Peyer's patch (tissue), 4 donors: ENCODE data around the gene SHISA9. TPM values are rescaled to one million over a fixed set of nuclear protein-coding genes. Genes with fewer than 3 reads are reported as not detected.

Experiments
- DNase-seq, 3 donors: peaks; one replicate each; pipeline ENCODE4 v3.0.0-alpha.2; 2017 to 2019
- H3K27ac ChIP-seq, 4 donors: fragments of 200-600 bp; sonication (generic); one replicate each; pipeline ENCODE4 v1.5.1; 2016 to 2019
- H3K27me3 ChIP-seq, 2 donors: fragments of 200-600 bp; sonication (generic); one replicate each; pipeline ENCODE4 v1.5.1; 2019
- H3K36me3 ChIP-seq, 3 donors: fragments of 200-600 bp; sonication (generic); one replicate each; pipeline ENCODE4 v1.5.1; 2016 to 2019
- H3K4me1 ChIP-seq, 4 donors: fragments of 200-600 bp; sonication (generic); one replicate each; pipeline ENCODE4 v1.5.1; 2016 to 2019
- H3K4me3 ChIP-seq, 4 donors: fragments of 200-600 bp; sonication (generic); 1 replicate in 3 of 4; 2 replicates in 1 of 4; pipeline ENCODE4 v1.5.1; 2016 to 2019; ENCODE audit warnings: mild to moderate bottlenecking in 1 of 4
- H3K9me3 ChIP-seq, 4 donors: fragments of 200-600 bp; sonication (generic); one replicate each; pipeline ENCODE4 v1.5.1; 2016 to 2019; ENCODE audit warnings: mild to moderate bottlenecking in 1 of 4
- POLR2A ChIP-seq, 2 donors: fragments of 450-650 bp; IDR thresholded peaks; one replicate each; pipeline ENCODE4 v1.5.1; 2017; ENCODE audit warnings: antibody characterized with exemption in 2 of 2, mild to moderate bottlenecking in 2 of 2, moderate library complexity in 2 of 2
- total RNA-seq, 4 donors: library from RNA; depleted of rRNA; stranded (reverse); fragments of >200 nt; gene quantifications; one replicate each; pipeline ENCODE4 v1.1.0, GENCODE V29; 2016
- TF ChIP-seq, protein P1 (sequence below), 6 experiments: fragments of 450-650 bp in 4 of 6; fragments of 200-600 bp in 2 of 6; sonication (generic) in 1 of 6; IDR thresholded peaks; one replicate each; pipeline ENCODE4 v1.5.1; 2017 to 2019; ENCODE audit warnings: antibody characterized with exemption in 6 of 6, mild to moderate bottlenecking in 3 of 6, moderate library complexity in 1 of 6

The SHISA9 gene
- total RNA-seq, 4 donors from 2014 or later = 0.66 TPM; not detected in 3

DNA sequence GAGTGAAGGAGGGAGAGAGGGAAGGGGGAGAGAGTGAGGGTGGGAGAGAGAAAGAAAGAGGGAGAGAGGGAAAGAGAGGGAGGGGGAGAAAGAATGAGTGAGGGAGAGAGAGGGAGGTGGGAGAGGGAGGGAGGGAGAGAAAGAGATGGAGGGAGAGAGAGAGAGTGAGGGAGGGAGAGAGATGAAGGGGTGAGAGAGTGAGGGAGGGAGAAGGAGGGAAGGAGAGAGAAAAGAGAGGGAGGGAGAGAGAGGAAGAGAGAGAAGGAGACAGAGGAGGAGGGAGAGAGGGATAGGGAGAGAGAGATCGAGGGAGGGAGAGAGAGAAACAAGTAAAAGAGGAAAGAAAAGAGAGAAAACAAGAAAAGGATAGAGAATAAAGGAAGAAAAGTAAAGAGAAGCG is 225.7 kb downstream of the SHISA9 start:
- no peaks in the 10 kb centered on the region for H3K27me3 ChIP-seq

DNA sequence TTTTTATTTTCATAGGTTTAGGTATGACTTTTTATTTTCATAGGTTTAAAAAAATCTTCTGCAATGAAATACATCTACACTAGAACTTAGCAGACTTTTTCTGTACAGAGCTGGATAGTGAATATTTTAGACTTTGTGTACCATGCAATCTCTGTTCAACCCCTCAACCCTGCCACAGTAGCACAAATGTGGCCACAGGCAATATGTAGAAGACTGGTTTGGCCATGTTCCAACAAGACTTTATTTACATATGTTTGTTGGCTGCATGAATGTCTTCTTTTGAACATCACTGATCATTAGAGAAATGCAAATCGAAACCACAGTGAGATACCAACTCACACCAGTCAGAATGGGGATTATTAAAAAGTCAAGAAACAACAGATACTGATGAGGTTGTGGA is 229.2 kb downstream of the SHISA9 start:
- TF ChIP-seq, protein P1, sequence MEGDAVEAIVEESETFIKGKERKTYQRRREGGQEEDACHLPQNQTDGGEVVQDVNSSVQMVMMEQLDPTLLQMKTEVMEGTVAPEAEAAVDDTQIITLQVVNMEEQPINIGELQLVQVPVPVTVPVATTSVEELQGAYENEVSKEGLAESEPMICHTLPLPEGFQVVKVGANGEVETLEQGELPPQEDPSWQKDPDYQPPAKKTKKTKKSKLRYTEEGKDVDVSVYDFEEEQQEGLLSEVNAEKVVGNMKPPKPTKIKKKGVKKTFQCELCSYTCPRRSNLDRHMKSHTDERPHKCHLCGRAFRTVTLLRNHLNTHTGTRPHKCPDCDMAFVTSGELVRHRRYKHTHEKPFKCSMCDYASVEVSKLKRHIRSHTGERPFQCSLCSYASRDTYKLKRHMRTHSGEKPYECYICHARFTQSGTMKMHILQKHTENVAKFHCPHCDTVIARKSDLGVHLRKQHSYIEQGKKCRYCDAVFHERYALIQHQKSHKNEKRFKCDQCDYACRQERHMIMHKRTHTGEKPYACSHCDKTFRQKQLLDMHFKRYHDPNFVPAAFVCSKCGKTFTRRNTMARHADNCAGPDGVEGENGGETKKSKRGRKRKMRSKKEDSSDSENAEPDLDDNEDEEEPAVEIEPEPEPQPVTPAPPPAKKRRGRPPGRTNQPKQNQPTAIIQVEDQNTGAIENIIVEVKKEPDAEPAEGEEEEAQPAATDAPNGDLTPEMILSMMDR (IDR thresholded peaks at IDR 0.05) = no peak
- TF ChIP-seq POLR2A (IDR thresholded peaks at IDR 0.05) = no peak
- Histone ChIP-seq H3K36me3 (no peaks in the 10 kb centered on the region), H3K4me1 (no peaks in the 10 kb centered on the region), H3K9me3 (peaks cover 0 to 5% (median 0%) of the 10 kb centered on the region in 4 donors), H3K27me3 (no peaks in the 10 kb centered on the region), H3K4me3 (no peak overlapping the region), H3K27ac (no peak overlapping the region)
- DNase-seq = no peak

More for the DNA sequence above, 225.7 kb downstream of the SHISA9 start:
- DNase-seq = no peak
- H3K4me3 ChIP-seq = no peak overlapping the region
- H3K4me1 ChIP-seq = no peaks in the 10 kb centered on the region
- H3K9me3 ChIP-seq = no peaks in the 10 kb centered on the region
- H3K27ac ChIP-seq = no peak overlapping the region
- no peaks in the 10 kb centered on the region for H3K36me3 ChIP-seq
- TF ChIP-seq POLR2A (IDR thresholded peaks at IDR 0.05) = no peak

DNA sequence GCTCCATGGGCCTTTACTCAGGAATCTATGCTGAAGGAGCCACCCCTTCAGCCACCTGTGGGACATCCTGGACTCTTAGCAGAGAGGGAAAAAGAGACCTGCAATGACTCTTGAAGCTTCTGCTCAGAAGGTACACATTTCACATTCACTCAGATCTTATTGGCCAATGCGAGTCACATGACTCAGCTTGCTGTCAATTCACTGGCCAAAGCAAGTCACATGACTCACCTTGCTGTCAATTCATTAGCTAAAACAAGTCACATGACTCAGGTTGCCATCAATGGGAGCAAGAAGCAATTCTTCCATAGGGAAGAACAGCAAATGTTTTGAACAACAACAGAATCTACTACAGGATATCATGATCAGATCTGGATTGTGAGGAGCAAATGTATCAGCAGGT is 233.4 kb downstream of the SHISA9 start:
- H3K4me3 ChIP-seq = no peak overlapping the region
- H3K27ac ChIP-seq = no peak overlapping the region
- no peaks in the 10 kb centered on the region for H3K27me3 ChIP-seq
- DNase-seq = no peak
- TF ChIP-seq, protein P1 (IDR thresholded peaks at IDR 0.05) = no peak
- TF ChIP-seq POLR2A (IDR thresholded peaks at IDR 0.05) = no peak
- H3K4me1 ChIP-seq = no peaks in the 10 kb centered on the region
- peaks cover 0 to 5% (median 0%) of the 10 kb centered on the region in 4 donors for H3K9me3 ChIP-seq
- H3K36me3 ChIP-seq = no peaks in the 10 kb centered on the region

DNA sequence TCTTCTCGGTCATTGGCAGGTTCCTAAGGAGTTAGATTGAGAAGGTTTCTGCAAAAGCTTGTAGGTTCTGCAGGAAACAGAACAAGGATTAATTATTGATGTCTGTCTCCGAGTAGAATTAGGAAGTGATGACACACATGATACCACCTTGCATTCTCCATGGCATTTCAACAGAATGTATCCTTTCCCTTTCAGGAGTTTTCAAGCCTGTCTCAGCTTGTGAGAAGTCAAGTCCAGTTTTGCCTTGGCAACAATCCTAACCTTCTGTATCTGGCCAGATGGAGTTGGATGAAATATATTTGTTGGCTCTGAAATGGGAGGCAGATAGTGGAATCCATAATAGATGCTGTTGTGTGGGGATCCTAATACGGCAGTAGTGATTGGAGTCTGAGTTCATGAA is 235.5 kb downstream of the SHISA9 start:
- TF ChIP-seq, protein P1 (IDR thresholded peaks at IDR 0.05) = no peak
- no peak for TF ChIP-seq POLR2A (IDR thresholded peaks at IDR 0.05)
- H3K27ac ChIP-seq = no peak overlapping the region
- no peak for DNase-seq
- no peaks in the 10 kb centered on the region for H3K36me3 ChIP-seq
- H3K27me3 ChIP-seq = no peaks in the 10 kb centered on the region
- H3K4me1 ChIP-seq = no peaks in the 10 kb centered on the region
- H3K9me3 ChIP-seq = peaks cover 0 to 5% (median 0%) of the 10 kb centered on the region in 4 donors
- no peak overlapping the region for H3K4me3 ChIP-seq

DNA sequence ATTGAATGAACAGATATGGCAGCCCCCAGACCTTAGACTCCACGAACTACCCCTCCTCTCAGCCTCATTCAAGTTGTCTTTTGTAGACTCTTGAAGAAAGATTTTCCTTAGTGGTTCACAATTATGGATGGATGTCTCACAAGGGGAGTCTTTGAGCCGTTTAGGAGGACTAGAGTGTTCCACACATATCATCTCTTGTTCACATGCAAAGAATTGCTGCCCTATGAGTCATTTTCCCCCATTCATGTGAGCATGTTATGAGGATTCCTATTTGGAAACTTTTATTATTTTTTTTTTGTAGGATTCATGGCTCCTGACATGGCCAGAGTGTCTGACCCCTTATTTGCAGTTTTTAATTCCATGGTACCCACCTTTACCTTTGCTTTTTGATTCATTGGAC is 237.1 kb downstream of the SHISA9 start:
- Histone ChIP-seq H3K9me3 (peaks cover 0 to 5% (median 0%) of the 10 kb centered on the region in 4 donors), H3K36me3 (no peaks in the 10 kb centered on the region), H3K4me1 (no peaks in the 10 kb centered on the region), H3K27ac (no peak overlapping the region), H3K4me3 (no peak overlapping the region), H3K27me3 (no peaks in the 10 kb centered on the region)
- TF ChIP-seq, protein P1 (IDR thresholded peaks at IDR 0.05) = no peak
- no peak for TF ChIP-seq POLR2A (IDR thresholded peaks at IDR 0.05)
- no peak for DNase-seq

DNA sequence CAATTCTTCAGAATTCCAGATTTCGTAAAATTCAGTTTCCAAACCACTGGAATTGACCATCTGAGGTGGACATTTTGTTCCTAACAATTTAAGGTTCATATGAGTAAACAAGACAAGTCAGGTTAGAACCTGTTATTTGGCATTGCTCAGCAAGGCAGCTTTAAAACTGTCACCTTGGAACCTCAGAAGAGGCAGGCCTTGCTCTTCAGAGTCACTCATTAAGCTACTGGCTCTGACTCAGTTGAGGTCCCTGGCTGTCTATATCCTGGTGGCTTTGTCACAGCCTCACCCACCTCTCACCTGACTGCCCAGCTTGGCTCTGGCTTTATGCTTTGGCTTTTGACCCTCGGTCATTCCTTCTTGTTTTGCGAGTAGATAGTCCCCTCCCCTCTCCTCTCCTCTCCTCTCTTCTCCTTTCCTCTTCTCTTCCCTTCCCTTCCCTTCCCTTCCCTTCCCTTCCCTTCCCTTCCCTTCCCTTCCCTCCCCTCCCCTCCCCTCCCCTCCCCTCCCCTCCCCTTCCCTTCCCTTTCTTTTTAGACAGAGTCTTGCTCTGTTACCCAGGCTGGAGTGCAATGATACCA is 238.4 kb downstream of the SHISA9 start:
- TF ChIP-seq, protein P1 (IDR thresholded peaks at IDR 0.05) = no peak
- no peak for TF ChIP-seq POLR2A (IDR thresholded peaks at IDR 0.05)
- H3K36me3 ChIP-seq = no peaks in the 10 kb centered on the region
- no peaks in the 10 kb centered on the region for H3K27me3 ChIP-seq
- no peaks in the 10 kb centered on the region for H3K4me1 ChIP-seq
- no peak overlapping the region for H3K27ac ChIP-seq
- H3K4me3 ChIP-seq = no peak overlapping the region
- H3K9me3 ChIP-seq = peaks cover 0 to 3% (median 0%) of the 10 kb centered on the region in 4 donors
- no peak for DNase-seq
